Sciatic nerve (tissue), 2 donors: ENCODE results near the gene NAXD. TPM values are rescaled to one million over a fixed set of nuclear protein-coding genes. Genes with fewer than 3 reads are reported as not detected.
A peak's percentile ranks its signal among the peaks of the same experiment; 100 is the strongest.
"Not testable (repeated sequence)": the region's sequence is repeated elsewhere in the genome, so short reads cannot be mapped to it uniquely, and the experiment has no call there.

Source experiments
- ATAC-seq: fragments of 200-7000 bp; cut with Tn5 transposase; one replicate; pipeline ENCODE4 v1.9.1; 2020; ENCODE audit warnings: mild to moderate bottlenecking, moderate library complexity
- DNase-seq: peaks from one replicate; pipeline ENCODE4 v3.0.0-alpha.2; 2020; ENCODE audit warnings: low spot score
- intact Hi-C: fragments of 100-400 bp; cut with DNase I; formaldehyde crosslinking; loops from one replicate; pipeline ENCODE4 v1.14.2; 2022
- total RNA-seq: library from RNA; stranded (reverse); fragmentation: NEBNext Ultra II Directional; extraction: Animal tissue kit (Norgen Biotek cat#: 25700); gene quantifications from one replicate; pipeline ENCODE4 v1.2.1, GENCODE V29; 2021
- donor health status: DM: no; HTN: no; CAD: no.
- donor health status: DM: no; HTN: no; CAD: no.

NAXD gene
- total RNA-seq, 1 donor from 2014 or later, result 38.9 TPM

DNA sequence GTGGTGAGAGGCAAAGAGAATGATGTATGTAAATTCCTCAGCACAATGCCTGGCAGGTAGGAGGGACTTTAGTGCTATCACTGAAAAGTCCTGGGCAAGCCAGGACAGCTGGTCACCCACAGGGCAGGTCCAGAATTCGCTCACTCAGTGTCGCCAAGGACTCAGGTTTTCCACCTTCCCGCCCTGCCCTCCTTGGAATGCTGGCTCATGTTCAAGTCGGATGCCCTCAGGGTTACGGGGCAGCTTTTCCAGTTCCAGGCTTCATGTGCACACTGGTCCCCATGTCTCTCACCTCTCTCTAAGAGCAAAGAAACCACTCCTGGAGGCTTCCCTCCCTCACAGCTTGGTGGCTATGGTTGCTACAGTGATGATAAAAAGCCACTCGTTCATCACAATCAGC is 24.8 kb upstream of the NAXD start:
- intact Hi-C loops, result no loop called here
- peak; percentile 46 for DNase-seq
- ATAC-seq, result no peak

DNA sequence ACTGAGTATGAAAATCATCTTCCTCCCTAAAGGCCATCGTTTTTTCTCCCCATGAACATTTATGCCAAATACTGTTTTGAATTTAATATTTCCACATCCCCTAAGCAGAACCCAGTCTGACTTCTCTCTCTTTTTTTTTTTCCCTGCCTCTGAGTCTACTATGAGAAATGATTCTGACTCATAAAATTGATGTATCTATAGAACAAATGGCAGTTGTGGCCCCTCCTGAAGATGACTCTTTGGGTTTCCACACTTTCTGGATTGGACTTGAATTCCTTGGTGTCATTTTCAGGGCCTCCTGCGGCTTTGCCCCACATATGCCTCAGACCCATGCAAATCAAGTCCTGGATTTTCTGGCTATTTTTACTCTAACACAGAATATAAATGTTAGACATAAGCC is 22.7 kb upstream of the NAXD start:
- DNase-seq, result no peak
- no peak for ATAC-seq
- intact Hi-C loops, result no loop called here

- DNase-seq, result peak; percentile 37
- peak; percentile 85 for ATAC-seq
- intact Hi-C loops, result no loop called here
These were observed 21.8 kb upstream of the NAXD start for GRCh38 chr13:110593430-110594130.

DNA sequence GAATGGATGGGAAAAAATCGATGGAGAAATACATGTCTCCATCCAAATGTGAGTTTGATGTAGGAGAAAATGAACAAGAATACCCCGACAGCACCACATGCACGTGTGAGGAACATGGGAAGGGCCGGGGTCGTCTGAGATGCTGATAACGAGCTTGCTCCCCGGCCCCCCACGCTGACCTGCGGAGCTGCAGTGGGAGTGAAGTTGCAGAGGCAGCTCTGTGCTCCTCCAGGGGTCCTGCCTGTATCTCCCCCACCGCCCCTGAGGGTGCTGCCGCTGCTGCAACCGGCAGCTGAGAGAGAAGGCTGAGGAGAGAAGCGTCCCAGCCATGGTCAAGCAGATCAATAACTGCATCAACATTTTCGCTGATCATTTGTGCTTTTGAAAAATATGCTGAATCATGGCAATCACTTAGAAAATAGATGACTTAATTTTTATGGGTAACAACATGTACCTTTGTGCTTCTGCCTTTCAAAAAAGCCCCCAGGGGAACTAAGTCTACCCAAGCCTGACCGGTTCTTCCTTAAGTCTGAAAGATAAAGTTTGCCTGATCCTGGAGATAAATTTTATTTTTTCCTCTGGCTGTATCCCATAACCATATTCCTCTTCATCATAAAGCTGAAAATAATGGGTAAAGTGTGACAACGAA is 18.2 kb upstream of the NAXD start:
- ATAC-seq (no peak), DNase-seq (no peak)
- intact Hi-C loops, result no loop called here

DNA sequence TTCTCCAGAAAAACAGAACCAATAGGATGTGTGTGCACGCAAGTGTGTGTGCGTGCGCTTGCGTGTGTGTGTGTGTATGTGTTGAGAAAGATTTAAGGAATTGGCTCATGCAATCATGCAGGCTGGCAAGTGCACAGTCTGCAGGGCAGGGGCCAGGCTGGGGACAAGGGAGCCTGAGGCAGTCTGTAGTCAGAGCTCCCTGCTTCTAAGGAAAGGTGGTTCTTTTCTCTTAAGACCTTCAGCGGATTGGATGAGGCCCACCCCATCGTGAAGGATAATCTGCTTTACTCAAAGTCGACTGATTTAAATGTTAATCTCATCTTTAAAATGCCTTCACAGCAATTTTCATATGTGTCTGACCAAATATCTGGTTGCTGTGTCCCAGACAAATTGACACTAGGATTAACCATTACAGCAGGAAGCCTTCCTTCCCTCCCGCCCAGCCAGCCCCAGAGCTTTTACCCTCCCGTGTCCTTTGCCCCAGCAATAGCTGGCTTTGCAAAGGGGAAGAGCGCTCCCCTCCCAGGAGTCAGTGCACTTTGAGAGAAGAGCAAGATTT is 15.0 kb upstream of the NAXD start:
- ATAC-seq (no peak), DNase-seq (no peak)
- intact Hi-C loops, result loop anchor here (2.0 kb wide), 1 partner anchor 30 kb away; no protein-coding TSS in a partner anchor

GRCh38 chr13:110600980-110601379 is 14.4 kb upstream of the NAXD start:
- no peak for ATAC-seq
- intact Hi-C loops, result loop anchor here (2.0 kb wide), 1 partner anchor 30 kb away; no protein-coding TSS in a partner anchor
- DNase-seq, result no peak

- intact Hi-C loops, result no loop called here
- no peak for ATAC-seq
- DNase-seq, result no peak
These were observed 10.2 kb upstream of the NAXD start for GRCh38 chr13:110605132-110605531.

GRCh38 chr13:110606281-110606680 is 9.1 kb upstream of the NAXD start:
- DNase-seq, intact Hi-C loops: not testable (repeated sequence)

GRCh38 chr13:110607675-110608224 is 7.6 kb upstream of the NAXD start:
- intact Hi-C loops, result no loop called here
- ATAC-seq (no peak), DNase-seq (no peak)

More at GRCh38 chr13:110606281-110606680, 9.1 kb upstream of the NAXD start:
- ATAC-seq, result not testable (repeated sequence)

GRCh38 chr13:110610955-110611595 is 4.3 kb upstream of the NAXD start:
- no peak for ATAC-seq
- intact Hi-C loops, result no loop called here
- DNase-seq, result no peak

DNA sequence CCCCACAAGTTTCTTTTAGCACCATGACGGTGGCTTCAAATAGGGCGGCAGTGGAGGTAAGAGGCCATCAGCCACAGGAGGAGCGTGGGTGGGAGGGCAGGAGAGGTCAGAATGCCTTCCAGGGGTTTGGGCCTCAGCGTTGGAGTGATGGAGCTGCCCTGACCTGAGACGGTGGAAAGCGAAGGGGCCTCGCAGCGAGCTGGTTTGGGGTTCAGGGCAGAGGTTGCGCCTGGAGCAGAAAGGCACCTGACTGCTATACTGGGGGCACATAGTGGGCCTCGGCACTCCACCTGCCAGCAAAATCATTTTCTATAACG is 382 bp upstream of the NAXD start:
- no peak for DNase-seq
- ATAC-seq, result no peak
- intact Hi-C loops, result no loop called here

- intact Hi-C loops, result no loop called here
- ATAC-seq (peak; percentile 9), DNase-seq (no peak)
These were observed 1.1 kb downstream of the NAXD start for GRCh38 chr13:110616103-110617101.

GRCh38 chr13:110617321-110618072 is 2.2 kb downstream of the NAXD start:
- intact Hi-C loops, result no loop called here
- DNase-seq, result no peak

DNA sequence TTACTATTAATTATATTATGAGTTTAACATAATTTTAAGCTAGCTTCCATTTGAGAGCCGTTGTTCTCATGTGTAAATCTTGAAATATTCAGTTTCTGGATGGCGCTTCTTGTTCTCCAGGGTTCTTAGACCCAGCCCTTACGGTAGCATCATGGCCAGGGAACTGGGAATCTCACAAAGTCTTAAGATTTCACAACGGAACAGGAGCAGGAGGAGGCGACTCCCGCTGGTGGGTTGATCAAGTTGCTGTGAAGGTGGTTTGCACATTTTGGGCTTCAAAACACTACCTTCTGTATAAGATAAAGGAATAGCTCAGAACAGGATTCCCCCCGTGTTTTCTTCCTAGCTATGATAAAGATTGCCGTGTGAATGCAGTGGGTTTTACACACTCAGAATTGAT is 2.8 kb downstream of the NAXD start:
- DNase-seq, result no peak
- intact Hi-C loops, result no loop called here
- ATAC-seq, result no peak

More at GRCh38 chr13:110617321-110618072, 2.2 kb downstream of the NAXD start:
- peak; percentile 23 for ATAC-seq

- DNase-seq, result no peak
- intact Hi-C loops, result no loop called here
- ATAC-seq, result no peak
These were observed 3.4 kb downstream of the NAXD start for GRCh38 chr13:110618780-110619179.

- DNase-seq, result no peak
- intact Hi-C loops, result no loop called here
- no peak for ATAC-seq
These were observed 5.3 kb downstream of the NAXD start for GRCh38 chr13:110620596-110620995.

DNA sequence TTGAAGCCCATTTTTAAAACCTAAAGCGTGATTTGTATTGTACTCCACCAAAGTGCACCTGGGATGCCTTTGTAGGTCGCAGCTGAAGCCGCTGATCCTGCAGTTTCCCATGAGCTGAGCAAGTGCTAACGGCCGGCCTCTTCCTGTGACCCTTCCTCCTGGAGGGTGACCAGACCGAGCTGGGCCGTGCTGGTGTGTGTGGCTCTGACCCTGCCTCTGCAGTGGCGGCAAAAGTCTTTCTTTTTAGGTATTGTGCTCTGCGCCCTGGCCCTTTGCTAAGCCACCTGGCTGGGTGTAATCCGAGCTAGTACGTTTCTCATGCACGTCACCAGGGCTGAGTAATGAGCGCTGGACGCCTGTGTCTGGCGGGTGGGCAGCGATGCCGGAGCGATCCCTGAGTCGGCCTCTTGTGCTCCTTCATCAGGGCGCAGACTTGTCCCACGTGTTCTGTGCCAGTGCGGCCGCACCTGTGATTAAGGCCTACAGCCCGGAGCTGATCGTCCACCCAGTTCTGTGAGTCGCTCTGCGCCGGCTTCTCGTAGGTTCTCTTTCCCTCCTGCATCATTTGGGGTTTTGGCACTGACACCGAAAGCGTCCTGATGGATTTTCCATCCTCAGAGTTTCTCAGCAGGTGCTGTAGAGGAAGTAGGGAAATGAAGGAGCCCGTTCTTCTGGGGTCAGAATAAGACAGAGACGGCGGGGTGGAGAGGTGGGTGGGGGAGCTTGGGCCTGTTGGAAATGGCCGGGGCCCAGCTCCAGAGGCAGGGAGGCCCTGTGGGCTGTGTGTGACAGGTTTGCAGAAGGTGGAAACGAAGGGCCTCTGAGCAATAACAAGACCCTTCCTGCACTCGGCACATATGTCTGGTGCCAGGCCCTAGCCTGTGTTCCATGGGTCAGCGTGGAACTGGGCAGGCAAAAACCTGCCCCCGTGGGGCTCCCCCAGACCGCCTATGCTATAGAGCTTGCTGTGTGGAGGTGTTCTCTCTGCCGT is 9.7 kb downstream of the NAXD start:
- intact Hi-C loops, result no loop called here
- DNase-seq, result no peak

More for the DNA sequence above, 9.7 kb downstream of the NAXD start:
- no peak for ATAC-seq
